ENCODE data around the gene ZDHHC20. TPM values are rescaled to one million over a fixed set of nuclear protein-coding genes. Genes with fewer than 3 reads are reported as not detected.

ZDHHC20 gene
- total and polyA plus RNA-seq, 2 of the 4 experiments (the other 2 are of a cell fraction), result 16.1 to 72.4 TPM

GRCh38 chr13:21347753-21348318 lies 111.3 kb downstream of the ZDHHC20 start:
- CTCF ChIA-PET, result no interaction called here
- no peak overlapping the region for H4K8ac ChIP-seq (ENCODE audit: low read depth in 2 of 2, low read length in 2 of 2)
- no peak overlapping the region for H3K9ac ChIP-seq (ENCODE audit: low read depth, low read length)
- dilution Hi-C loops (cut with HindIII; ENCODE audit: low sequenced_read_pairs, unreplicated experiment) (no loop called here), intact Hi-C loops (cut with micrococcal nuclease) (no loop called here), in situ Hi-C loops (cut with MboI; ENCODE audit: low sequenced_read_pairs) (no loop called here)
- H2AK5ac ChIP-seq (ENCODE audit: low read depth, low read length), result no peak overlapping the region
- BruUV-seq (replicated peaks), result no TSS peak
- H4K5ac ChIP-seq (ENCODE audit: low read depth, low read length), result no peak overlapping the region
- no peak overlapping the region for H3K23ac ChIP-seq (ENCODE audit: low read depth, low read length)
- H4K20me1 ChIP-seq (ENCODE audit: insufficient read depth, low read length), result no peaks in the 10 kb centered on the region
- no peak overlapping the region for H3K4me3 ChIP-seq (ENCODE audit: insufficient read depth, low read depth, low read length)
- no peak for ATAC-seq (ENCODE audit: low read depth)
- H2BK120ac ChIP-seq (ENCODE audit: low read depth, low read length), result no peak overlapping the region
- no peak for TF ChIP-seq POLR2A (IDR thresholded peaks at IDR 0.05; ENCODE audit: low read depth, low read length)
- peaks cover 15% of the 10 kb centered on the region for H3K27me3 ChIP-seq (ENCODE audit: control insufficient read depth, insufficient read depth, low read length)
- H3K18ac ChIP-seq (ENCODE audit: low read depth, low read length), result no peak overlapping the region
- H3K27ac ChIP-seq (ENCODE audit: insufficient read depth, low read length), result no peak overlapping the region
- no peak overlapping the region for H3K56ac ChIP-seq (ENCODE audit: extremely low read depth, insufficient read depth, low read length)
- H3K9me1 ChIP-seq (ENCODE audit: insufficient read depth, low read length), result no peaks in the 10 kb centered on the region
- no peak overlapping the region for H2AK9ac ChIP-seq (replicated peaks; ENCODE audit: low read depth, low read length, poor library complexity)
- no peak overlapping the region for H4K91ac ChIP-seq (ENCODE audit: insufficient read depth, low read depth, low read length)
- POLR2A ChIA-PET (ENCODE audit: unreplicated experiment), result no interaction called here
- DNase-seq, result no peak
- H3K4me1 ChIP-seq (ENCODE audit: control insufficient read depth, insufficient read depth, low read length), result no peaks in the 10 kb centered on the region
- H3K36me3 ChIP-seq (ENCODE audit: control insufficient read depth, insufficient read depth, low read length), result no peaks in the 10 kb centered on the region
- no peak overlapping the region for H2BK15ac ChIP-seq (ENCODE audit: low read depth, low read length)
- no peak overlapping the region for H2BK5ac ChIP-seq (ENCODE audit: low read depth, low read length, poor library complexity, severe bottlenecking)
- no peak overlapping the region for H3K14ac ChIP-seq (replicated peaks; ENCODE audit: low read depth, low read length)
- 100% methylated on average over 3 of the region's 10 CpGs; no CpG with 5 or more reads in 1 of the 2 experiments for WGBS, 2 experiments (ENCODE audit: extremely low coverage in 2 of 2, insufficient read length in 1 of 2)
- H3K4ac ChIP-seq (ENCODE audit: low read depth, low read length), result no peak overlapping the region
- H2AFZ ChIP-seq (replicated peaks; ENCODE audit: low read length, poor library complexity), result no peak overlapping the region
- no peaks in the 10 kb centered on the region for H3K9me3 ChIP-seq (ENCODE audit: control insufficient read depth, insufficient read depth, low read length)
- H3K4me2 ChIP-seq (ENCODE audit: low read depth, low read length), result no peak overlapping the region
- H3K79me1 ChIP-seq (ENCODE audit: low read depth in 1 of 2, low read length in 2 of 2), result no peaks in the 10 kb centered on the region
- H2BK20ac ChIP-seq (ENCODE audit: low read depth, low read length), result no peak overlapping the region
